IMR-90 (cell line): ENCODE results near the gene RNF217. TPM values are rescaled to one million over a fixed set of nuclear protein-coding genes. Genes with fewer than 3 reads are reported as not detected.

Source experiments
- ATAC-seq: fragments of 200-7000 bp; cut with Tn5 transposase; 2 replicates; pipeline ENCODE4 v1.9.1; 2020; ENCODE audit warnings: low read depth, mild to moderate bottlenecking, moderate library complexity
- BruUV-seq: library from RNA; stranded (reverse); fragments of 400-500 nt; replicated peaks from 2 replicates; lab custom pipeline; 2021; lab: Mats Ljungman, UMichigan
- CTCF ChIA-PET: fragments of 300-600 bp; formaldehyde crosslinking; extraction: SDS; loops from one replicate; lab custom pipeline; 2021; ENCODE audit warnings: antibody characterized with exemption; lab: Yijun Ruan, JAX
- POLR2A ChIA-PET: fragments of 300-600 bp; sonication (Branson Sonifier 250); formaldehyde crosslinking; loops from one replicate; lab custom pipeline; 2022; ENCODE audit warnings: antibody characterized with exemption; ENCODE audit not compliant: unreplicated experiment; lab: Charles Lee
- DNase-seq: peaks from one replicate; pipeline ENCODE4 v3.0.0; 2013
- H2AFZ ChIP-seq: replicated peaks from 2 replicates; pipeline ENCODE3; 2013; ENCODE audit warnings: low read length, mild to moderate bottlenecking; ENCODE audit not compliant: poor library complexity
- H2AK5ac ChIP-seq: 2 replicates; pipeline ENCODE4 v1.6.1; 2013; ENCODE audit warnings: low read depth, low read length, inconsistent platforms
- H2AK9ac ChIP-seq: replicated peaks from 2 replicates; pipeline ENCODE3; 2013; ENCODE audit warnings: mild to moderate bottlenecking, low read depth, low read length, moderate library complexity; ENCODE audit not compliant: poor library complexity
- H2BK120ac ChIP-seq: 2 replicates; pipeline ENCODE4 v1.6.1; 2013; ENCODE audit warnings: low read depth, low read length, inconsistent platforms
- H2BK15ac ChIP-seq: 3 replicates; pipeline ENCODE4 v1.6.1; 2013; ENCODE audit warnings: low read depth, low read length, inconsistent platforms
- H2BK20ac ChIP-seq: 2 replicates; pipeline ENCODE4 v1.6.1; 2013; ENCODE audit warnings: low read depth, mild to moderate bottlenecking, inconsistent platforms, low read length, moderate library complexity
- H2BK5ac ChIP-seq: 2 replicates; pipeline ENCODE4 v1.6.1; 2013; ENCODE audit warnings: mild to moderate bottlenecking, low read depth, low read length, inconsistent platforms; ENCODE audit not compliant: poor library complexity, severe bottlenecking
- H3K14ac ChIP-seq: replicated peaks from 2 replicates; pipeline ENCODE4 v1.6.1; 2013; ENCODE audit warnings: low read depth, low read length, inconsistent platforms
- H3K18ac ChIP-seq: 2 replicates; pipeline ENCODE4 v1.6.1; 2013; ENCODE audit warnings: low read depth, low read length, control low read depth
- H3K23ac ChIP-seq: 2 replicates; pipeline ENCODE4 v1.6.1; 2013; ENCODE audit warnings: low read depth, low read length, inconsistent platforms
- H3K27ac ChIP-seq: 2 replicates; pipeline ENCODE4 v1.5.1; 2013; ENCODE audit warnings: mild to moderate bottlenecking, control low read depth, low read length; ENCODE audit not compliant: insufficient read depth
- H3K27me3 ChIP-seq: 2 replicates; pipeline ENCODE4 v1.6.1; 2013; ENCODE audit warnings: low read length; ENCODE audit not compliant: control insufficient read depth, insufficient read depth
- H3K36me3 ChIP-seq: 2 replicates; pipeline ENCODE4 v1.6.1; 2013; ENCODE audit warnings: low read length, mixed read lengths; ENCODE audit not compliant: control insufficient read depth, insufficient read depth
- H3K4ac ChIP-seq: 2 replicates; pipeline ENCODE4 v1.6.1; 2013; ENCODE audit warnings: low read depth, low read length, inconsistent platforms
- H3K4me1 ChIP-seq: 2 replicates; pipeline ENCODE4 v1.6.1; 2013; ENCODE audit warnings: low read length, mixed read lengths; ENCODE audit not compliant: control insufficient read depth, insufficient read depth
- H3K4me2 ChIP-seq: 2 replicates; pipeline ENCODE4 v1.6.1; 2013; ENCODE audit warnings: low read depth, mild to moderate bottlenecking, control low read depth, low read length, moderate library complexity
- H3K4me3 ChIP-seq: 2 replicates; pipeline ENCODE4 v1.5.1; 2013; ENCODE audit warnings: low read depth, mild to moderate bottlenecking, control low read depth, low read length, moderate library complexity; ENCODE audit not compliant: insufficient read depth
- H3K56ac ChIP-seq: 2 replicates; pipeline ENCODE4 v1.6.1; 2013; ENCODE audit warnings: low read length, inconsistent platforms; ENCODE audit not compliant: insufficient read depth; ENCODE audit errors: extremely low read depth
- H3K79me1 ChIP-seq, 2 experiments: 2 replicates each; pipeline ENCODE4 v1.6.1; 2013; ENCODE audit warnings: low read length in 2 of 2, inconsistent platforms in 1 of 2, low read depth in 1 of 2
- H3K9ac ChIP-seq: 2 replicates; pipeline ENCODE4 v1.6.1; 2013; ENCODE audit warnings: low read depth, low read length, control low read depth
- H3K9me1 ChIP-seq: 2 replicates; pipeline ENCODE4 v1.6.1; 2013; ENCODE audit warnings: low read length, inconsistent platforms; ENCODE audit not compliant: insufficient read depth
- H3K9me3 ChIP-seq: 2 replicates; pipeline ENCODE4 v1.6.1; 2013; ENCODE audit warnings: low read length; ENCODE audit not compliant: control insufficient read depth, insufficient read depth
- H4K20me1 ChIP-seq: 2 replicates; pipeline ENCODE4 v1.6.1; 2013; ENCODE audit warnings: low read length, inconsistent platforms; ENCODE audit not compliant: insufficient read depth
- H4K5ac ChIP-seq: 2 replicates; pipeline ENCODE4 v1.6.1; 2013; ENCODE audit warnings: mild to moderate bottlenecking, low read depth, low read length, control low read depth
- H4K8ac ChIP-seq, 2 experiments: 2 replicates each; pipeline ENCODE4 v1.6.1; 2013; ENCODE audit warnings: low read depth in 2 of 2, low read length in 2 of 2, control low read depth in 1 of 2, inconsistent platforms in 1 of 2
- H4K91ac ChIP-seq: 2 replicates; pipeline ENCODE4 v1.6.1; 2013; ENCODE audit warnings: low read depth, low read length, inconsistent platforms; ENCODE audit not compliant: insufficient read depth
- RAD21 ChIP-seq: IDR thresholded peaks from 2 replicates; pipeline ENCODE4 v1.6.1; 2012; ENCODE audit warnings: low read length, improper control_type of control experiment
- WGBS, 2 experiments: methylation state at CpG; one replicate each; pipeline versions ENCODE4 v1.1.5 to v1.1.7; 2013; ENCODE audit warnings: missing lambda C conversion rate in 2 of 2; ENCODE audit not compliant: insufficient read length in 1 of 2; ENCODE audit errors: extremely low coverage in 2 of 2; 5-methylcytosine and 5-hydroxymethylcytosine counted together
- dilution Hi-C: fragments of 300-500 bp; cut with HindIII; formaldehyde crosslinking; loops from one replicate; pipeline ENCODE4 v1.14.3; 2018; ENCODE audit warnings: low sequenced_read_pairs; ENCODE audit not compliant: unreplicated experiment
- in situ Hi-C: fragments of 300-500 bp; cut with MboI; formaldehyde crosslinking; loops from 3 replicates; pipeline ENCODE4 v1.14.3; 2019; ENCODE audit warnings: low sequenced_read_pairs, inconsistent platforms, mixed read lengths
- intact Hi-C: fragments of 100-400 bp; cut with micrococcal nuclease; formaldehyde crosslinking; loops from 2 replicates; pipeline ENCODE4 v1.10.0; 2022
- polyA plus RNA-seq, 3 experiments: library from polyadenylated mRNA; depleted of rRNA; stranded (reverse); fragments of >200 nt; gene quantifications; 2 replicates each; pipeline ENCODE4 v1.2.3, GENCODE V29; 2012; ENCODE audit warnings: low replicate concordance in 1 of 3
- total RNA-seq: library from RNA; depleted of rRNA; stranded (reverse); fragments of >200 nt; gene quantifications from 2 replicates; pipeline ENCODE4 v1.2.3, GENCODE V29; 2012

Gene RNF217
- total and polyA plus RNA-seq, 2 of the 4 experiments (the other 2 are of a cell fraction) = 11.7 to 20.4 TPM

DNA sequence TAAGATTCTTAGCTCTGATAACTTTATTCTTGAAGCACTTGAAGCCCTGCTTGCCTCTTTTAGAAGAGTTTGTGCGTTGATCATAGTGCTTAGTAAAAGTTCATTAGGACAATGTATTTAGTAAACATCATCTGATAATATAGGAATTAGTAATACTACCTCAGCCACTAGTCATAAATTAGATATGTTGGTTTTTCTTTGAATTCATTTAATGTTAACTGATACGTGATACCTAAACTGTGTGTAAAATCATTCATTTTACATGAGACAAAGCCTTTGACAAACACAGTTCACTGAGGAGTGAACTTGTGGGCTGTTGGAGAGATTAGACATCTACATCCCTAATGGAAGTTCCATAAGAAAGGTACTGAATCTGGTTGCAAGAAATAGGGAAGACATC lies 91.6 kb downstream of the RNF217 start:
- no CpG with 5 or more reads among the region's 2 CpGs for WGBS, 2 experiments
- in situ Hi-C loops = no loop called here
- dilution Hi-C loops = no loop called here

More for the DNA sequence above, 91.6 kb downstream of the RNF217 start:
- H3K4ac ChIP-seq = no peak overlapping the region
- no peak overlapping the region for H2BK15ac ChIP-seq
- no peak overlapping the region for H2BK120ac ChIP-seq
- H3K9me1 ChIP-seq = peaks cover 7% of the 10 kb centered on the region
- intact Hi-C loops = loop anchor here (5.0 kb wide), 1 partner anchor 38 kb away; no protein-coding TSS in a partner anchor
- no TSS peak for BruUV-seq
- H3K18ac ChIP-seq = no peak overlapping the region
- no peak overlapping the region for H3K23ac ChIP-seq
- ATAC-seq (no peak), DNase-seq (no peak)
- H2AFZ ChIP-seq = no peak overlapping the region
- no peak overlapping the region for H3K4me2 ChIP-seq
- peaks cover 10% of the 10 kb centered on the region for H3K4me1 ChIP-seq
- H4K5ac ChIP-seq = no peak overlapping the region
- no peak overlapping the region for H2BK20ac ChIP-seq
- no peaks in the 10 kb centered on the region for H3K27me3 ChIP-seq
- ChIA-PET POLR2A (no interaction called here), CTCF (no interaction called here)
- H3K56ac ChIP-seq = no peak overlapping the region
- no peaks in the 10 kb centered on the region for H3K9me3 ChIP-seq
- H3K79me1 ChIP-seq = peaks cover 24 to 48% of the 10 kb centered on the region in 2 experiments
- no peak overlapping the region for H4K91ac ChIP-seq
- no peak overlapping the region for H3K27ac ChIP-seq
- H2AK9ac ChIP-seq = no peak overlapping the region
- no peak overlapping the region for H4K8ac ChIP-seq
- no peak overlapping the region for H2BK5ac ChIP-seq
- peaks cover 3% of the 10 kb centered on the region for H3K36me3 ChIP-seq
- H3K14ac ChIP-seq = no peak overlapping the region; the same call in 1 of the 2 replicates
- H3K9ac ChIP-seq = no peak overlapping the region
- H2AK5ac ChIP-seq = no peak overlapping the region
- H3K4me3 ChIP-seq = no peak overlapping the region
- peaks cover 4% of the 10 kb centered on the region; the same call in 1 of the 2 replicates for H4K20me1 ChIP-seq
- no peak for TF ChIP-seq RAD21
